ENCODE data around the gene CEP63.
A peak's percentile ranks its signal among the peaks of the same experiment; 100 is the strongest.
"Not testable (repeated sequence)": the region's sequence is repeated elsewhere in the genome, so short reads cannot be mapped to it uniquely, and the experiment has no call there.

CEP63 gene

GRCh38 chr3:134590766-134591165 is 104.9 kb downstream of the CEP63 start:
- no peak for DNase-seq

DNA sequence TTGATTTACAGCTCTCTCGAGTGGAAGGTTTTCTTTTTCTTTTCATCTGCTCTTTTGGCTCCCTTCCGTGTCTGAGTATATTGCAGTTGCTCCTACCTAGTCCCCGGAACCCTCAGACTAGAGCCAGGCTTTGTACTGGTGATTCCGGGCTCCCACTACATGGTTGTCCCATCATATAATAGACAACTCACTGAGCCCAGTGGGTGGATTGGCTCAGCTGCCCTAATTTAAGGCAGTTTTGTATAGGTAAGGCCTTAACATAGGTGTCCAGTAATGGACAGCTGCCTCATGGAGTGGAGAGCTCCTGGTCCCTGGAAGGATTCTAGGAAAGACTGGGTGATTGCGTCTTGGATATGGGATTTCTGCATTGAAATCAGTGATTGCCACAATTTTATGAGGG is 106.9 kb downstream of the CEP63 start:
- no peak for DNase-seq

DNA sequence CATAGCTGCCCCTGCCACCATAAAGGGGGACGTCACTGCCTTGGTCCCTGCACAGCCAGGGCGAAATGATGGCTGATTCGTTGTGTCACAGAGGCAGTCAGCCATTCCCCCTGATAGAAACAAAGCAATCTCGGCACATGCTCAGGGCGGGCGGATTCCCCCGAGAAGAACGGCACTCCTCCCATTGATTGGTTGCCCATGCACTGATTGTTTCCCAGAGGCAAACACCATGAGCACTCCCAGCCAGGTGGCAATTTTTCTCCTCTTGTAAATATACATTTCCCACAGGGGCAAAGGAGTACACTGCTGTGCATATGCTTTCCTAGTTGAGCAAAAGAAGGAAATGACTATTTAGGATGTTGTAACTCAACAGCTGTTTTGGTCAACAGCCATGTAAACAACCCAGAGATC is 108.5 kb downstream of the CEP63 start:
- no peak for DNase-seq

DNA sequence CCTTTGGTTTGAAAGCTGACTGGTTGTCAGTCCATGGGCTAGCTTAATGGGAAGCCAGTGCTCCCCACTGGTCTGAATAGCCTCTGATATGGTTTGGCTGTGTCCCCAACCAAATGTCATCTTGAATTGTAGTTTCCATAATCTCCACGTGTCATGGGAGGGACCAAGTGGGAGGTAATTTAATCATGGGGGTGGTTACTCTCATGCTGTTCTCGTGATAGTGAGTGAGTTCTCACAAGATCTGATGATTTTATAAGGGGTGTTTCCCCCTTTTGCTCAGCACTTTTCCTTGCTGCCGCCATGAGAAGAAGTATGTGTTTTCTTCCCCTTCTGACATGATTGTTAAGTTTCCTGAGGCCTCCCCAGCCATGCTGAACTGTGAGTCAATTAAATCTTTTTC is 109.1 kb downstream of the CEP63 start:
- not testable (repeated sequence) for DNase-seq

GRCh38 chr3:134597390-134597970 is 111.6 kb downstream of the CEP63 start:
- DNase-seq = no peak

- DNase-seq = no peak
Measured at GRCh38 chr3:134598763-134599545, 113.1 kb downstream of the CEP63 start.

GRCh38 chr3:134600206-134600605 is 114.3 kb downstream of the CEP63 start:
- DNase-seq = no peak

DNA sequence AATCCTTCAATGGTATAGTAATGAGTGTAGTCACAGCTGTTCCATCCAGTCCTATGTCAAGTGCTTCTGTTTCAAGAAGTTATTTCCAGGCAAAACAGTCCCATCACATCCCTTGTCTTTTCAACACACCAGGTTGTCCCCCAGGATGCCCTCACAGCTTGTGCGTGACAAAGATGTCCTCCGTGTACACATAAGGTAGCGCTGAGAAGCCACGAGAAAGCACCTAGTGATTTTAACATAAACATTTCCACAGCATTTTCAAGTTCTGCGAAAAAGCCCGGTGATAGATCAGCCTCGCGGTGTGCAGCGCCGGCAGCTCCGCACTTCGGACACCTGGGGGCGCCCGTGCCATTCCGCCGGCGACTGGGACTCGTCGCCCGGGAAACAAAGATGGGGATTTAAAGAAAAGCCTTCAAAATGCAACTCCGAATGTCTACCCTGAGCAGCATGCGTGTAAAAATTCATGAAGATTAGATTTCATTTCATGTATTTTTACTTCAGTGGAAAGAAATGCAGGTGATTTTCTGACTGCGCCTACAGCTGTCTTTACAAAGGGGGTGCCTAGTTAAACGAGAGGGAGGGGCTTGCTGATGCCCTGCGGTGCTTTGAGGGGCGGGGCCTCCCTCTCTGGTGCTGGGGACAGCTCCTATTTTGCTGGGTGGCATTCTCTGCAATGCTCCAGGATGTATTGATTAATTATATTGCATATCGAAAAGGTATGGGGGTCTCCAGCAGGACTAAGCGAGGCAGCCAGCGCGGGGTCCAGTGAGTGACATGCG is 115.0 kb downstream of the CEP63 start:
- DNase-seq = peak; percentile 87

- no peak for DNase-seq
Measured at GRCh38 chr3:134601539-134602439, 115.9 kb downstream of the CEP63 start.

DNA sequence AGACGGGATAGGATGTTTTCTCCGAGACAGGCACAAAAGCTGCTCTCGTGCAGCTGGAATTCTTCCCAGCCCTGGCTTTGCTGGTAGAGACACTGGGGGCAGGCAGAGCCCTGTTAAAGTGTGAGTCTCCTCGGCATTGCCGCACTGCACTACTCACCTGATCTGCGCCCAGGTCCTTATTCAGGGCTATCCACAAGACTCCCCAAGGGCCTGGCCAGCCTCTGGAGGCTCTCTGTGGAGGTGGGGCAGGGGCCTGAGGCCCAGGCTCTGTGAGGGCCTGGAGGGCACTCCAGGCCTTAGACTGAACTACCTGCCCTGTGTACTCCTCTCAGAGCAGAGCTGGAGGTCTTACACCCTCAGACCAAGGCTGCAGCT is 116.6 kb downstream of the CEP63 start:
- no peak for DNase-seq

GRCh38 chr3:134603480-134603879 is 117.6 kb downstream of the CEP63 start:
- no peak for DNase-seq

GRCh38 chr3:134603956-134604355 is 118.1 kb downstream of the CEP63 start:
- DNase-seq = no peak

- no peak for DNase-seq
Measured at GRCh38 chr3:134605556-134605955, 119.7 kb downstream of the CEP63 start.

DNA sequence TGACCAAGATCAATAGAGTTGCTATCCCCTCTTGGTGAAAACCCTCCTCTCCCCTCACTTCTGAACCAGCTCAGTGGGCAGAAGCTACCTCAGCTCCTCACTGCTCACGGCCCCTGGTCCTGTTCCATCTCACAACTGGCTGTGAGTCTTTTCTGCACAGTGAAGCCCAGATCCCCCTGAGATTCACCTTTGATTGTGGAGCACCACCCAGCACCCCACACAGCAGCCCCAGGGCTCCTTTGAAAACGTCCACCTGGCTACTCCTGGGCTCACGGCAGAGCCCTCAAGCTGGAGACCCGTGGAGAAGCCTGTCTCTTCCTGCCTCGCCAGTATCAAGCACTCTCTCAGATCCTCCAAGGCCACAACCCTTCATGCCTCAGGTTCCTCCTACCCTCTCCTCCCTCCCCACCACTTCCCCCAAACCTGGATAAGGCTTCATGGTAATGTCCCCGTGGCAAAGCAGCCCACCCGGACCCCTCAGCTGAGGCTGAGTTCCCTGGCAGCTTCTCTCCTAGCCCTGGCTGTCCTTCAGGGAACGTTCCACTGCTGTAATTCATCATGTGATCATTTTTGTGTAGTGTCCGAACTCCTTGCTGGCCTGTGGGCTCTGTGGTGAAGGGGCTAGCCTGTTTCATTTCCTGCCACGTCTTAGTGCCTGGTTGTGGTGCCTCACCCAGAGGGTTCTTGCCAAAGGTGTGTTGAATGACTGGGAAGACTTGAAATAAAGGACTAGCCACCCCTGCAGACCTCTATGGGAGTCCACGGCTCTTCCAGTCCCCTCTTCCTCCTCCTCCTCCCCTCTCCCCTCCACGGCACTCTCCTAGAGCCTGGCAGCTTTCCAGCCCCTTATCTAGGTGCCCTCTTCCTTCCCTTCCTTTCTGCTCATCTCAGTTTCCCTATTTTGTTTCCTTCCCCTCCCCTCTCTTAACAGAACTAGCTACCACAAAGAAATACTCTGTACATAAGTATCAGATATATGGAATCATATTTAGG is 120.5 kb downstream of the CEP63 start:
- no peak for DNase-seq

GRCh38 chr3:134607054-134608022 is 121.5 kb downstream of the CEP63 start:
- no peak for DNase-seq

DNA sequence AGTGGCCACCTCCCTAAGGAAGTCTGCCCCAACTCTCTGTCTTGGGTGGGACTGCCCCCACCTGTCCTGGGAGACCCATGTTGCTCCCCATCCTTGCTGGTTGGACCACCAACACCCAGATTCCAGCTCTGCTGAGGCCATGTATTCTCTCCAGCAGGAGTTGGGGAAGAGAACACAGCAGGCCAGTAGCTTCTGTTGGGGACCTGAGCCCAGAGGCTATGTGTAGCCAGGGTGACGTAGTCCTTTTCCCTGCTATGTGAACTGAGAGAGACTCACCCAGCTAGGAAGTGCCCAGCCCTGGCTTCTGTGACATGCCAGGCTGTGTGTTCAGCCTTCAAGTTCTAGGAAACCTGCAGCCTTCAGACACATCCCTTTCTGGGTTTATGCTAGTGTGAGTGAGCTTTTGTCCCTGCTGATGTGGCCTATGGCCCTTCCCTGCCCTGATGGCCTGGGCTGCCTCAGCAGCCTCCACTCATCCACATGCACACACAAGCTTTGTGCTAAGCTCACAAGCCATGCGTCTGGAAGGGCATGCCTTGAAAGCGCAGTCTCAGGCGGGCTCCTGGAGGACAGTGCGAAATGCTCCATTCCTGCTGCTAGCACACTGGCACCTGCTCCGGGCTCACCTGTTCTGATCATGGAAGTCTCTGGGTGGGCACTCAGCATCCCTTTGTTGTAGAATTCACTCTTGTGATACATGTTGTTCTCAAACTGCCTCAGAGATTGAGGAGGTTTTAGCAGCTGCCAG is 122.3 kb downstream of the CEP63 start:
- DNase-seq = no peak

DNA sequence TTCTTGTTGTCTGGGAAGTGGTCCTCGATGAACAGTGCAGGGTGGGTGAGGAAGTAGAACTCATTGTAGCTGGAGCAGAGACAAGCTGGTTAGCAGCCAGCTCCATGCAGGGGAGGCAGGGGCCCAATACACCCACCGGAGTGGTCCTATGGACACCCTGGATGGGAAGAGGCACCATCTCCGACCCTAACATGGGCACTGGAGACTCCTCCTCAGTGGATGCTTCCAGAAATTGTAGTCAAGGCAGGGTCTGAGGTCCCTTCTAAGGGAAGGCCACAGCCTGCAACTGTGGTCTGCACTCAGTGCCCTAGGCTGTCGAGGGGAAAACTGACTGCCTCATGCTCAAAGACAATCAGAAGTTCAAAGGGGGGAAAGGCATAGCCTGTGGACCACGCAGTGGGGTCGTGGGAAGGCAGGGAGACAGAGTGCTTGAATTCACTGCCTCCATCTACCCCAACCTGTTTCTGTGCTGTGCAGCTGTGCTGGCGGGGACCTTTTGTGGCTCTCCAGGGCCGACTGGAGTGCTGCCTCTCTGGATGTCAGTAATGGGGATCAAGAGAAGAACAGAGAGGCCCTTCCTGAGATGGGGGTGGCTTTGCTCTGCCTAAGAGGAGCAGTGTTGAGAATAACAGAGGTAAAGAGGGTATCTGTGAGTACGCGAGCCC is 123.0 kb downstream of the CEP63 start:
- no peak for DNase-seq

- no peak for DNase-seq
Measured at GRCh38 chr3:134609821-134610431, 124.1 kb downstream of the CEP63 start.
